Uterus (tissue), 2 donors: ENCODE results near the gene ZCCHC12.

Source experiments
- POLR2A ChIP-seq, 2 donors: fragments of 450-650 bp; IDR thresholded peaks; one replicate each; pipeline ENCODE4 v1.6.1; 2016; ENCODE audit warnings: antibody characterized with exemption in 2 of 2, mild to moderate bottlenecking in 1 of 2, moderate library complexity in 1 of 2
- TF ChIP-seq, protein P1 (sequence below), 4 experiments: fragments of 200-600 bp in 2 of 4; fragments of 450-650 bp in 2 of 4; sonication (generic) in 2 of 4; IDR thresholded peaks; one replicate each; pipeline ENCODE4 v1.5.1; 2016 to 2019; ENCODE audit warnings: antibody characterized with exemption in 4 of 4, mild to moderate bottlenecking in 2 of 4, moderate library complexity in 1 of 4

DNA sequence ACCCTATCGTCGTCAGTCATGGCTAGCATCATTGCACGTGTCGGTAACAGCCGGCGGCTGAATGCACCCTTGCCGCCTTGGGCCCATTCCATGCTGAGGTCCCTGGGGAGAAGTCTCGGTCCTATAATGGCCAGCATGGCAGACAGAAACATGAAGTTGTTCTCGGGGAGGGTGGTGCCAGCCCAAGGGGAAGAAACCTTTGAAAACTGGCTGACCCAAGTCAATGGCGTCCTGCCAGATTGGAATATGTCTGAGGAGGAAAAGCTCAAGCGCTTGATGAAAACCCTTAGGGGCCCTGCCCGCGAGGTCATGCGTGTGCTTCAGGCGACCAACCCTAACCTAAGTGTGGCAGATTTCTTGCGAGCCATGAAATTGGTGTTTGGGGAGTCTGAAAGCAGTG, 1.6 kb downstream of the ZCCHC12 start:
- TF ChIP-seq, protein P1, sequence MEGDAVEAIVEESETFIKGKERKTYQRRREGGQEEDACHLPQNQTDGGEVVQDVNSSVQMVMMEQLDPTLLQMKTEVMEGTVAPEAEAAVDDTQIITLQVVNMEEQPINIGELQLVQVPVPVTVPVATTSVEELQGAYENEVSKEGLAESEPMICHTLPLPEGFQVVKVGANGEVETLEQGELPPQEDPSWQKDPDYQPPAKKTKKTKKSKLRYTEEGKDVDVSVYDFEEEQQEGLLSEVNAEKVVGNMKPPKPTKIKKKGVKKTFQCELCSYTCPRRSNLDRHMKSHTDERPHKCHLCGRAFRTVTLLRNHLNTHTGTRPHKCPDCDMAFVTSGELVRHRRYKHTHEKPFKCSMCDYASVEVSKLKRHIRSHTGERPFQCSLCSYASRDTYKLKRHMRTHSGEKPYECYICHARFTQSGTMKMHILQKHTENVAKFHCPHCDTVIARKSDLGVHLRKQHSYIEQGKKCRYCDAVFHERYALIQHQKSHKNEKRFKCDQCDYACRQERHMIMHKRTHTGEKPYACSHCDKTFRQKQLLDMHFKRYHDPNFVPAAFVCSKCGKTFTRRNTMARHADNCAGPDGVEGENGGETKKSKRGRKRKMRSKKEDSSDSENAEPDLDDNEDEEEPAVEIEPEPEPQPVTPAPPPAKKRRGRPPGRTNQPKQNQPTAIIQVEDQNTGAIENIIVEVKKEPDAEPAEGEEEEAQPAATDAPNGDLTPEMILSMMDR (IDR thresholded peaks at IDR 0.05): no peak
- no peak for TF ChIP-seq POLR2A (IDR thresholded peaks at IDR 0.05)
